SU-DHL-6 (cell line): ENCODE data around the gene LHX4.
A peak's percentile ranks its signal among the peaks of the same experiment; 100 is the strongest.

Source experiments
- EZH2phosphoT487 ChIP-seq: fragments of 200-600 bp; sonication (generic), shearing (Covaris generic); conservative IDR thresholded peaks from 2 replicates; pipeline ENCODE4 v1.6.1; 2018; ENCODE audit warnings: mild to moderate bottlenecking, antibody characterized with exemption, low read length, moderate library complexity, mixed read lengths
- TF ChIP-seq, protein P1 (sequence below): fragments of 200-600 bp; sonication (generic); IDR thresholded peaks from one replicate; pipeline ENCODE4 v1.5.1; 2017; ENCODE audit warnings: antibody characterized with exemption, mild to moderate bottlenecking, low read length, moderate library complexity; ENCODE audit not compliant: insufficient read depth, poor library complexity, severe bottlenecking

DNA sequence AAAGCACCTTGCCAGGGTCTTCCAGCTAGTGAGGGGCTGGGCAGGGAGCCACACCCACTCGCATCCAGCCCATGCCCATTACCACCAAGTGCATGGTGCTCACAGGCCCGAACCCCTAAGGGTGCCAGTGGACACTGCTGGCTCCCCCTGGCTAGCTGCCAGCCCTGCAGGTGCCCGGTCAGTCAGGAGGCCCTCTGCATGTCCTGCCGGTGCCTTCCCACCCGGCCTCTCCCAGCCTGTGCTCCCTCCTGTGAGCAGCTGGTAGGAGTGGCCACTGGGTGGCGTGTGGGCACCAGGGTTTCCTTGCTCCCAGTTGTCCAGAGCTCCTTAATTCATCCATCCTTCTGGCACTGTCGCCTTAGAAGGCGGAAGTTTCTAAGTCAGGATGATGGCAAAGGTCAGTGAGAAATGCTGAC is 42.0 kb upstream of the LHX4 start:
- TF ChIP-seq, protein P1, sequence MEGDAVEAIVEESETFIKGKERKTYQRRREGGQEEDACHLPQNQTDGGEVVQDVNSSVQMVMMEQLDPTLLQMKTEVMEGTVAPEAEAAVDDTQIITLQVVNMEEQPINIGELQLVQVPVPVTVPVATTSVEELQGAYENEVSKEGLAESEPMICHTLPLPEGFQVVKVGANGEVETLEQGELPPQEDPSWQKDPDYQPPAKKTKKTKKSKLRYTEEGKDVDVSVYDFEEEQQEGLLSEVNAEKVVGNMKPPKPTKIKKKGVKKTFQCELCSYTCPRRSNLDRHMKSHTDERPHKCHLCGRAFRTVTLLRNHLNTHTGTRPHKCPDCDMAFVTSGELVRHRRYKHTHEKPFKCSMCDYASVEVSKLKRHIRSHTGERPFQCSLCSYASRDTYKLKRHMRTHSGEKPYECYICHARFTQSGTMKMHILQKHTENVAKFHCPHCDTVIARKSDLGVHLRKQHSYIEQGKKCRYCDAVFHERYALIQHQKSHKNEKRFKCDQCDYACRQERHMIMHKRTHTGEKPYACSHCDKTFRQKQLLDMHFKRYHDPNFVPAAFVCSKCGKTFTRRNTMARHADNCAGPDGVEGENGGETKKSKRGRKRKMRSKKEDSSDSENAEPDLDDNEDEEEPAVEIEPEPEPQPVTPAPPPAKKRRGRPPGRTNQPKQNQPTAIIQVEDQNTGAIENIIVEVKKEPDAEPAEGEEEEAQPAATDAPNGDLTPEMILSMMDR = peak; percentile 77
- no peak for TF ChIP-seq EZH2phosphoT487
